Breast epithelium (tissue), 4 donors: ENCODE measurements around the gene PCNX1. TPM values are rescaled to one million over a fixed set of nuclear protein-coding genes. Genes with fewer than 3 reads are reported as not detected.
A peak's percentile ranks its signal among the peaks of the same experiment; 100 is the strongest.

Experiments used
- DNase-seq, 2 donors: peaks; one replicate each; pipeline ENCODE4 v3.0.0-alpha.2; 2019; ENCODE audit warnings: low spot score in 2 of 2
- H3K27ac ChIP-seq, 2 donors: fragments of 200-600 bp; sonication (generic) in 1 of 2; one replicate each; pipeline ENCODE4 v1.5.1; 2016 to 2019; ENCODE audit warnings: mild to moderate bottlenecking in 1 of 2
- H3K27me3 ChIP-seq, 2 donors: fragments of 200-600 bp; sonication (generic) in 1 of 2; one replicate each; pipeline versions ENCODE4 v1.5.1 to v1.6.0; 2017 to 2019; ENCODE audit warnings: control low read depth in 1 of 2, mild to moderate bottlenecking in 1 of 2
- H3K36me3 ChIP-seq: fragments of 200-600 bp; one replicate; pipeline ENCODE4 v1.5.1; 2019
- H3K4me1 ChIP-seq, 2 donors: fragments of 200-600 bp; sonication (generic); one replicate each; pipeline ENCODE4 v1.5.1; 2016 to 2019; ENCODE audit warnings: control low read depth in 1 of 2
- H3K4me3 ChIP-seq, 3 donors: fragments of 200-600 bp; sonication (generic); 1 replicate in 2 of 3; 2 replicates in 1 of 3; pipeline ENCODE4 v1.5.1; 2016 to 2019; ENCODE audit warnings: mild to moderate bottlenecking in 3 of 3, moderate library complexity in 2 of 3
- H3K9me3 ChIP-seq, 2 donors: fragments of 200-600 bp; sonication (generic) in 1 of 2; one replicate each; pipeline ENCODE4 v1.5.1; 2016 to 2019; ENCODE audit warnings: control low read depth in 1 of 2
- CTCF ChIP-seq, 3 donors: fragments of 450-650 bp; IDR thresholded peaks; one replicate each; pipeline ENCODE4 v1.5.1; 2016 to 2017; ENCODE audit warnings: antibody characterized with exemption in 3 of 3, mild to moderate bottlenecking in 3 of 3, moderate library complexity in 3 of 3
- POLR2A ChIP-seq: fragments of 450-650 bp; IDR thresholded peaks from one replicate; pipeline ENCODE4 v1.6.1; 2016; ENCODE audit warnings: antibody characterized with exemption, mild to moderate bottlenecking, moderate library complexity
- POLR2AphosphoS5 ChIP-seq, 3 donors: sonication (generic); formaldehyde crosslinking; IDR thresholded peaks; one replicate each; pipeline ENCODE4 v1.6.1; 2017; ENCODE audit warnings: antibody characterized with exemption in 3 of 3
- intact Hi-C: fragments of 100-400 bp; cut with DNase I; formaldehyde crosslinking; loops from one replicate; pipeline ENCODE4 v1.15.1; 2023; ENCODE audit warnings: low total_unique reads
- total RNA-seq, 3 donors: library from RNA; depleted of rRNA; stranded (reverse); fragments of >200 nt; gene quantifications; one replicate each; pipeline ENCODE4 v1.1.0, GENCODE V29; 2016

Gene PCNX1
- total RNA-seq, 3 donors from 2014 or later = 61.8 to 105 (median 92.5) TPM

- Histone ChIP-seq H3K27ac (no peak overlapping the region), H3K36me3 (no peaks in the 10 kb centered on the region), H3K27me3 (no peaks in the 10 kb centered on the region), H3K4me1 (no peaks in the 10 kb centered on the region), H3K4me3 (no peak overlapping the region), H3K9me3 (peaks cover 23 to 28% of the 10 kb centered on the region in 2 donors)
- intact Hi-C loops = no loop called here
- TF ChIP-seq POLR2AphosphoS5 (IDR thresholded peaks at IDR 0.05) (no peak), CTCF (IDR thresholded peaks at IDR 0.05) (no peak), POLR2A (no peak)
- no peak for DNase-seq
Measured at GRCh38 chr14:70943838-70944237, 36.6 kb downstream of the PCNX1 start.

- H3K27ac ChIP-seq = no peak overlapping the region
- intact Hi-C loops = no loop called here
- no peaks in the 10 kb centered on the region for H3K27me3 ChIP-seq
- TF ChIP-seq CTCF (IDR thresholded peaks at IDR 0.05) = no peak
- TF ChIP-seq POLR2AphosphoS5 (IDR thresholded peaks at IDR 0.05) = no peak
- no peak for TF ChIP-seq POLR2A
- H3K36me3 ChIP-seq = no peaks in the 10 kb centered on the region
- no peaks in the 10 kb centered on the region for H3K4me1 ChIP-seq
- DNase-seq = no peak
- H3K4me3 ChIP-seq = no peak overlapping the region
- H3K9me3 ChIP-seq = peaks cover 23 to 28% of the 10 kb centered on the region in 2 donors
Measured at GRCh38 chr14:70947739-70948138, 40.5 kb downstream of the PCNX1 start.

GRCh38 chr14:70952485-70952884 lies 45.2 kb downstream of the PCNX1 start:
- no peaks in the 10 kb centered on the region for H3K4me1 ChIP-seq
- no peak for DNase-seq
- H3K27ac ChIP-seq = no peak overlapping the region
- H3K27me3 ChIP-seq = no peaks in the 10 kb centered on the region
- peaks cover 7 to 12% of the 10 kb centered on the region in 2 donors for H3K9me3 ChIP-seq
- H3K36me3 ChIP-seq = no peaks in the 10 kb centered on the region
- H3K4me3 ChIP-seq = no peak overlapping the region
- TF ChIP-seq CTCF (IDR thresholded peaks at IDR 0.05) (no peak), POLR2AphosphoS5 (IDR thresholded peaks at IDR 0.05) (no peak), POLR2A (no peak)
- intact Hi-C loops = no loop called here

- Histone ChIP-seq H3K36me3 (no peaks in the 10 kb centered on the region), H3K9me3 (no peaks in the 10 kb centered on the region), H3K27me3 (no peaks in the 10 kb centered on the region), H3K4me3 (no peak overlapping the region), H3K27ac (no peak overlapping the region), H3K4me1 (no peaks in the 10 kb centered on the region)
- no peak for DNase-seq
- intact Hi-C loops = no loop called here
- TF ChIP-seq POLR2AphosphoS5 (IDR thresholded peaks at IDR 0.05) (no peak), CTCF (IDR thresholded peaks at IDR 0.05) (no peak), POLR2A (no peak)
Measured at GRCh38 chr14:70954068-70954467, 46.8 kb downstream of the PCNX1 start.

GRCh38 chr14:70955543-70956480 lies 48.6 kb downstream of the PCNX1 start:
- H3K9me3 ChIP-seq = no peaks in the 10 kb centered on the region
- no peak overlapping the region for H3K27ac ChIP-seq
- H3K27me3 ChIP-seq = no peaks in the 10 kb centered on the region
- DNase-seq = no peak
- H3K4me3 ChIP-seq = no peak overlapping the region
- H3K36me3 ChIP-seq = no peaks in the 10 kb centered on the region
- TF ChIP-seq POLR2AphosphoS5 (IDR thresholded peaks at IDR 0.05) (no peak), CTCF (IDR thresholded peaks at IDR 0.05) (peak in 1 of 3 donors; percentile 15)
- intact Hi-C loops = no loop called here
- H3K4me1 ChIP-seq = no peaks in the 10 kb centered on the region
